ENCODE data around the gene LDHD. TPM values are rescaled to one million over a fixed set of nuclear protein-coding genes. Genes with fewer than 3 reads are reported as not detected.

The LDHD gene
- total and polyA plus RNA-seq, 9 of the 15 experiments (the other 6 are each of a cell fraction or from before 2014, with no cell fraction given): 0.19 to 0.86 (median 0.54) TPM; not detected in 3

DNA sequence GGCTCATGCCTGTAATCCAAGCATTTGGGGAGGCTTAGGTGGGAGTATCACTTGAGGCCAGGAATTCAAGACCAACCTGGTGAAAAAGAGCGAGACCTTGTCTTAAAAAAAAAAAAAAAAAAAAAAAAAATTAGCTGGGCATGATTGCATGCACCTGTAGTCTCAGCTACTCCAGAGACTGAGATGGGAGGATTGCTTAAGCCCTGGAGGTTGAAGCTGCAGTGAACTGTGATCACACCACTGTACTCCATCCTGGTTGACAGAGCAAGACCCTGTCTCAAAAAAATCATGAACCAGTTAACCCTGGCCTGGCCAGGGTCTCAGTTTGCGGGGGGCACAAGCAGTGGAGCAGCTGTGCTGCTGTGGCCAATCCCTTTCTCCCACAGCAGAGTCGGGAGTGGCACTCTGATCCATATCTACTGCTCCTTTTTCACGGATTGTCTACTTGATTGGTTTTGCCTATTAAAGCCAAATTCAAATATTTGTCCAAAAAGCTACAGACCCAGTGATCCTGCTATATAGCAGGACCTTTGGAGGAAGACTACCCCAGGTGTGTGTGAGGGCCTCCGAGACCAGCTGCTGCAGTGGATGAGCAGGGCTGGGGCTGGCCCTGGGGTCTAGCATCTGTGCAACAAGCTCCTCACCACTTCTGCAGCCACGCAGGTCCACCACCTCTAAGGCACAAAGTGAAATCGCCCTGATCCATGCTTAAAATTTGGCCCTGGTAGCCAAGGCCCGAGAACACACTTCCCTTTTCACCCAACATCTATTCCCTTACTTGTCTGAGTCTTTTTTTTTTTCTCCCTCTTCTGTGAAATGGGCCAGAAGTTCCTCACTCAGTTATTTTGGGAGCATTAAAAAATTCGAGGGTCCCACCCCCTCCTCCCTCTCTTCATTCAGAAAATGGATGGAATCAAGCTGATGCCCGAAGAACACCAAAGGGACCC, 48.2 kb downstream of the LDHD start (continued):
- TF ChIP-seq SREBF2 (CRISPR knock-in tag; IDR thresholded peaks at IDR 0.05) (no peak), RBM14 (IDR thresholded peaks at IDR 0.05; ENCODE audit: borderline replicate concordance, insufficient read depth, low read depth, low read length) (no peak)
- TF ChIP-seq, protein P1, sequence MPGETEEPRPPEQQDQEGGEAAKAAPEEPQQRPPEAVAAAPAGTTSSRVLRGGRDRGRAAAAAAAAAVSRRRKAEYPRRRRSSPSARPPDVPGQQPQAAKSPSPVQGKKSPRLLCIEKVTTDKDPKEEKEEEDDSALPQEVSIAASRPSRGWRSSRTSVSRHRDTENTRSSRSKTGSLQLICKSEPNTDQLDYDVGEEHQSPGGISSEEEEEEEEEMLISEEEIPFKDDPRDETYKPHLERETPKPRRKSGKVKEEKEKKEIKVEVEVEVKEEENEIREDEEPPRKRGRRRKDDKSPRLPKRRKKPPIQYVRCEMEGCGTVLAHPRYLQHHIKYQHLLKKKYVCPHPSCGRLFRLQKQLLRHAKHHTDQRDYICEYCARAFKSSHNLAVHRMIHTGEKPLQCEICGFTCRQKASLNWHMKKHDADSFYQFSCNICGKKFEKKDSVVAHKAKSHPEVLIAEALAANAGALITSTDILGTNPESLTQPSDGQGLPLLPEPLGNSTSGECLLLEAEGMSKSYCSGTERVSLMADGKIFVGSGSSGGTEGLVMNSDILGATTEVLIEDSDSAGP (CRISPR knock-in tag; IDR thresholded peaks at IDR 0.05): no peak

DNA sequence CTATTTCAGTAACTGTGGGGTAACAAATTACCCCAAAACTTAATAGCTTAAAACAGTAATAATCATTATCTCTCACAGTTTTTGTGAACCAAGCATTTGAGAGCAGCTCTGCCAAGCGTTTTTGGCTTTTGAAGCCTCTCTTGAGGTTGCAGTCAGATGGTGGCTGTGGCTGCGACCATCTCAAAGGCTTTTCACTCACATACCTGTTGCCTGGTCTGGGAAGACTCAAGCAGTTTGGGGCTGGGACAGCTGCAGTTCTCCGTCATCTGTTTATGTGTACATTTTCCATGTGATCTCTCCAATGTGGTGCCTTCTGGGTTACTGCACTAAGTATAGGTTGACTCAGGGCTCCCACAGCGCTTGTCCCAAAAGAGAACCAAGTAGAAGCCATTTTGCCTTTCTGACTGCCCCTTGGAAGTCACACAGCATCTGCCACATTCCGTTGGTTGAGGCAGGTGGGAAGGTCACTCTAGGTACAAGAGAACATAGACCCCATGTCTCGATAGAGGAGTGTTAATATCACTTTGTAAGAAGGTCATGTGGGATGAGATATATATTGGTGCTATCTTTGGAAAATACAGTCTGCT, 49.6 kb downstream of the LDHD start:
- Histone ChIP-seq H3K9me3 (replicated peaks; ENCODE audit: control insufficient read depth, insufficient read depth, low read depth, low read length) (no peaks in the 10 kb centered on the region), H3K9ac (ENCODE audit: insufficient read depth in 1 of 2, low read depth in 2 of 2, low read length in 2 of 2) (peak overlapping the region in 1 of 2 experiments; percentile 56; a peak in 1 of 4 replicates), H3K79me2 (ENCODE audit: control insufficient read depth, insufficient read depth, low read length) (peaks cover 99% of the 10 kb centered on the region), H3K36me3 (ENCODE audit: control insufficient read depth, insufficient read depth, low read length) (no peaks in the 10 kb centered on the region), H3K4me2 (ENCODE audit: insufficient read depth, low read length) (no peak overlapping the region; the same call in 1 of the 2 replicates), H3K4me3 (no peak overlapping the region), H3K9me1 (ENCODE audit: control insufficient read depth, insufficient read depth, low read length) (no peaks in the 10 kb centered on the region), H3K4me1 (replicated peaks in 1 of 2; ENCODE audit: control insufficient read depth in 2 of 2, insufficient read depth in 2 of 2, low read length in 2 of 2) (peaks cover 67 to 88% of the 10 kb centered on the region in 2 experiments), H3K27me3 (ENCODE audit: control insufficient read depth in 2 of 2, insufficient read depth in 2 of 2, low read length in 2 of 2) (no peaks in the 10 kb centered on the region), H3K27ac (ENCODE audit: extremely low read depth, low read depth, low read length) (peak overlapping the region; percentile 35; the same call in 1 of the 3 replicates), H4K20me1 (replicated peaks; ENCODE audit: control insufficient read depth, insufficient read depth, low read length) (no peaks in the 10 kb centered on the region), H2AFZ (ENCODE audit: low read depth, low read length) (no peak overlapping the region)
- ATAC-seq: no peak
- ChIA-PET POLR2A (interaction anchor here (1.4 kb wide), 1 partner anchor 65 kb away, joined by 3 read pairs; no protein-coding TSS in a partner anchor), CTCF (ENCODE audit: low intra/inter-chr PET ratio) (no interaction called here)
- DNase-seq (ENCODE audit: extremely low read depth in 1 of 4, low spot score in 3 of 4): no peak
- intact Hi-C loops (cut with micrococcal nuclease) (no loop called here), in situ Hi-C loops (cut with MboI) (no loop called here)
- FAIRE-seq: no peak
- no TSS peak for BruUV-seq (replicated peaks)
- 53% methylated on average over 6 of the region's 6 CpGs for WGBS (ENCODE audit: insufficient coverage, low coverage, missing lambda C conversion rate)
- TF ChIP-seq ZNF589 (CRISPR knock-in tag; IDR thresholded peaks at IDR 0.05; ENCODE audit: low read depth): no peak
- TF ChIP-seq ELF2 (CRISPR knock-in tag; IDR thresholded peaks at IDR 0.05): no peak
- no peak for TF ChIP-seq FOXM1 (IDR thresholded peaks at IDR 0.05; ENCODE audit: low read depth)
- TF ChIP-seq FOXM1 (CRISPR knock-in tag; IDR thresholded peaks at IDR 0.05; ENCODE audit: low read depth): no peak
- TF ChIP-seq TRIM24 (IDR thresholded peaks at IDR 0.05): no peak
- no peak for TF ChIP-seq ELK1 (CRISPR knock-in tag; IDR thresholded peaks at IDR 0.05)
- TF ChIP-seq FOXJ3 (CRISPR knock-in tag; IDR thresholded peaks at IDR 0.05): no peak
- 0 out of 2 replicates have a peak, but pooled peaks have one; percentile 71 for TF ChIP-seq ZNF76 (CRISPR knock-in tag; IDR thresholded peaks at IDR 0.05; ENCODE audit: borderline replicate concordance)
- no peak for TF ChIP-seq NR2C1 (IDR thresholded peaks at IDR 0.05)
- no peak for TF ChIP-seq NR2C1 (tag; IDR thresholded peaks at IDR 0.05)
- peak; percentile 44; the same call in 1 of the 2 replicates for TF ChIP-seq ZNF165 (CRISPR knock-in tag; IDR thresholded peaks at IDR 0.05; ENCODE audit: borderline replicate concordance)
- TF ChIP-seq KLF6 (CRISPR knock-in tag; IDR thresholded peaks at IDR 0.05; ENCODE audit: borderline replicate concordance): peak; percentile 68; the same call in 1 of the 2 replicates
